NB4 (cell line): ENCODE results near the gene ZNF518A.
A peak's percentile ranks its signal among the peaks of the same experiment; 100 is the strongest.

Experiments
- DNase-seq: peaks from one replicate; pipeline ENCODE4 v3.0.0; 2010; ENCODE audit warnings: low read depth
- H3K4me3 ChIP-seq: one replicate; pipeline ENCODE4 v1.5.1; 2011; ENCODE audit warnings: mild to moderate bottlenecking, low read depth, low read length, moderate library complexity
- CTCF ChIP-seq: IDR thresholded peaks from one replicate; pipeline ENCODE4 v1.5.1; 2012; ENCODE audit warnings: low read depth, low read length
- MYC ChIP-seq: IDR thresholded peaks from 2 replicates; pipeline ENCODE4 v1.6.1; 2011; ENCODE audit warnings: low read depth, low read length
- POLR2A ChIP-seq: IDR thresholded peaks from 2 replicates; pipeline ENCODE4 v1.6.1; 2011; ENCODE audit warnings: mild to moderate bottlenecking; ENCODE audit not compliant: insufficient read length; ENCODE audit errors: extremely low read depth
- TF ChIP-seq, protein P1 (sequence below): IDR thresholded peaks from 2 replicates; pipeline ENCODE4 v1.6.1; 2011; ENCODE audit warnings: low read depth, low read length

Gene ZNF518A

DNA sequence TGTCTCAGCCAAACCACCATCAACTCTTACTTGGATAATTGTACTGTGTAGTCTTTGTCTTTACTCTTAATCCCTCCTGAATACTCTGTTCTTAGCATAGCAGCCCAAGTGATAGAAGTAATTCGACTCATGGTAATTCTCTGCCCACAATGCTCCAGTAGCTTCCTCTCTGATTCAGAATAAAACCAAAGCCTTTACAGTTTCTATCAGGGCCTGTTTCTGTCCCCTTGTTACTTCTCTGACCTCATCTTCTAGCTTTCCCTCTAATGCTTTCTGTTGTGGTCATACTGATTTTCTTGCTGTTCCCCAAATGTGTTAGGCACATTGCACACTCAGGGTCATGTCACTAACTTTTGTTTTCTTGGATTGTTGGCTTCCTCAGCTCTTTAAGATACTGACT is 8.0 kb downstream of the ZNF518A start:
- TF ChIP-seq MYC (no peak), POLR2A (no peak), CTCF (no peak)
- TF ChIP-seq, protein P1, sequence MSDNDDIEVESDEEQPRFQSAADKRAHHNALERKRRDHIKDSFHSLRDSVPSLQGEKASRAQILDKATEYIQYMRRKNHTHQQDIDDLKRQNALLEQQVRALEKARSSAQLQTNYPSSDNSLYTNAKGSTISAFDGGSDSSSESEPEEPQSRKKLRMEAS, result no peak
- H3K4me3 ChIP-seq, result no peak overlapping the region
- DNase-seq, result no peak

- no peak for DNase-seq
- no peak overlapping the region for H3K4me3 ChIP-seq
- no peak for TF ChIP-seq POLR2A
- no peak for TF ChIP-seq MYC
- no peak for TF ChIP-seq CTCF
- TF ChIP-seq, protein P1, result no peak
These were observed 22.3 kb downstream of the ZNF518A start for GRCh38 chr10:96152437-96152836.

- no peak for DNase-seq
- no peak for TF ChIP-seq POLR2A
- TF ChIP-seq MYC, result no peak
- TF ChIP-seq, protein P1, result no peak
- TF ChIP-seq CTCF, result no peak
These were observed 23.0 kb downstream of the ZNF518A start for GRCh38 chr10:96153070-96153469.

DNA sequence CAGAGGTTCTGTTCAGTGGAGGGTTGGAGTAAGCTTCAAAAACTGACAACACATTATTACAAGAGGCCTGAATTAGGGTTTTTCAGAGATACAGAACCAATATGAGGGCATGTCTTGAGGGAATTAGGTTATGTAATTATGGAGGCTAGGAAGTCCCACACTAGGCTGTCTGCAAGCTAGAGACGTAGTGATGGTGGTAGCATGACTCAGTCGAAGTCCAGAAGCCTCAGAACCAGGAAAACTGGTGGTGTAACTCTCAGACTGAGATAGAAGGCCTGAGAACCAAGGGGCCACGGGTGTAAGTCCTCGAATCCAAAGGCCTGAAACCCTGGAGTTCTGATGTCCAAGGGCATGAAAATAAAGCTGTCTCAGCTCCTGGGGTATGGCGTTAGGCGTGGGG is 35.6 kb downstream of the ZNF518A start:
- H3K4me3 ChIP-seq, result no peak overlapping the region
- DNase-seq, result no peak
- no peak for TF ChIP-seq MYC
- TF ChIP-seq, protein P1, result no peak
- no peak for TF ChIP-seq POLR2A
- TF ChIP-seq CTCF, result no peak

More at GRCh38 chr10:96153070-96153469, 23.0 kb downstream of the ZNF518A start:
- H3K4me3 ChIP-seq, result no peak overlapping the region

DNA sequence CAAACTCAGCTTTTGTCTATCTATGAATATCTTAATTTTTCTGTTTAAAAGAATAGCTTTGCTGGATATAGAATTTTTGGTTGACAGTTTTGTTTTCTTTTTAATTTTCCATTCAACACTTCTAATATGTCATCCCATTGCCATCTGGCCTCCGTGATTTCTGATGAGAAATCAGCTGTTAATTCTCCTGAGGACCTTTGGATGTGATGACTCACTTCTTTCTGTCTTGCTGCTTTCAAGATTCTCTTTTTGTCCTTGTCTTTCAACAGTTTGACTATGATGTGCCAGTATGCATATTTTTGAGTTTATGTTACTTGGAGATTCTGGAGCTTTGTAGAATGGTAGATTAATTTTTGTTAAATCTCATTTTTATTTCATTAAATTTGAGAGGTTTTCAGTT is 38.4 kb downstream of the ZNF518A start:
- H3K4me3 ChIP-seq, result no peak overlapping the region
- peak; percentile 13 for DNase-seq
- no peak for TF ChIP-seq MYC
- no peak for TF ChIP-seq POLR2A
- no peak for TF ChIP-seq CTCF
- TF ChIP-seq, protein P1, result no peak

- DNase-seq, result no peak
- TF ChIP-seq MYC, result no peak
- no peak overlapping the region for H3K4me3 ChIP-seq
These were observed 40.1 kb downstream of the ZNF518A start for GRCh38 chr10:96170230-96170629.
